ENCODE measurements around the gene SLC25A1.
A peak's percentile ranks its signal among the peaks of the same experiment; 100 is the strongest.
"Not testable (repeated sequence)": the region's sequence is repeated elsewhere in the genome, so short reads cannot be mapped to it uniquely, and the experiment has no call there.

SLC25A1 gene

DNA sequence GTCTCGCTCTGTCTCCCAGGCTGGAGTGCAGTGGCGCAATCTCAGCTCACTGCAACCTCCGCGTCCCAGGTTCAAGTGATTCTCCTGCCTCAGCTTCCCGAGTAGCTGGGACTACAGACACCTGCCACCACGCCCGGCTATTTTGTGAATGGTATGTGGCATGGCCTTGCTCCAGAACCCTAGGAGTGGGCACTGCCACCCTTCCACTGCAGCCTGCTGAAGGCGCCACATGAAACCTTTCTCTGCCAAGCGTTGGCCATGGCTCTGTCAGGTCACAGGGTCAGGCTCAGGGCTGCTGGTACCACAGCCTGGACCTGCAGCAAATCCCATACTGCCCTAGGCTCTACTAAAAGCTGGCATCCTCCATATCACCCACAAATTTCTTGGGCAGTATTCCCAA, 22.4 kb downstream of the SLC25A1 start:
- DNase-seq: not testable (repeated sequence)

- no peak for DNase-seq
Observed at GRCh38 chr22:19152942-19153883, 25.3 kb downstream of the SLC25A1 start.

GRCh38 chr22:19151329-19152191, 27.0 kb downstream of the SLC25A1 start:
- no peak for DNase-seq

GRCh38 chr22:19150482-19151328, 27.8 kb downstream of the SLC25A1 start:
- no peak for DNase-seq

GRCh38 chr22:19149991-19150390, 28.5 kb downstream of the SLC25A1 start, which contains the start of gene GSC2:
Gene GSC2 (minus strand): TSS chr22:19150292. CDS start chr22:19150283, 9 bp downstream.
- no peak for DNase-seq

- DNase-seq: peak; percentile 63
Observed at GRCh38 chr22:19149047-19149883, 29.3 kb downstream of the SLC25A1 start.

DNA sequence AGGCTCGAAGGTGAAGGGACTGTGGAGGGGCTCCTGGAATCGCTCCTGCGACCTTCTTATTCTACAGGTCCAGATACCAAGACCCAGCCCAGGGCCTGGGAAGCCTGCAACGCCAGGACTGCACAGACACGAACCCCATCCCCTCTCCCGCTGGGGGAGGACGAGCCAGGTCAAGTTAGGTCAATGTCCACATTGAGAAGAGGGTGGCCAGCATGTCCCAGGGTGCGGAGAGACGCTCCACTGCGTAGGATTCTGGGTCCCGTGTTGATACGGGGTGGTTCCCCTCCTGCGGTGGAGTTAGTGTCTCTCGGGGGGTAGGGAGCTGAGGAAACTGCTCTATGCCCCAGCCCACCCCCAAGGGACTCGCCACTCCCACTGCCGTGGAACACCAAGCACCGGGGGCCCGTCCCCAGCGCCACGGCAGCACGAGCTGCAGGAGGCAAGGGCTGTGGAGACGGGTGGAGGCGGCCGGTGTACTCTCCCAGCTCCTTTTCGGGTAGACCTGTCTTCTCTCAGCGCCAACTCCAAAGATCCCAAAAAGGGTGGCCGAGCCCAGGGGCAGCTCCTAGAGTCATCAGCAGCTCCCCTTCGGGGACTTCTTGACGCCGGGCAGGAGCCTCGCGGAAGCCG, 30.0 kb downstream of the SLC25A1 start:
- DNase-seq: no peak

- DNase-seq: no peak
Observed at GRCh38 chr22:19147195-19147780, 31.2 kb downstream of the SLC25A1 start.

- DNase-seq: no peak
Observed at GRCh38 chr22:19146215-19146968, 32.1 kb downstream of the SLC25A1 start.

DNA sequence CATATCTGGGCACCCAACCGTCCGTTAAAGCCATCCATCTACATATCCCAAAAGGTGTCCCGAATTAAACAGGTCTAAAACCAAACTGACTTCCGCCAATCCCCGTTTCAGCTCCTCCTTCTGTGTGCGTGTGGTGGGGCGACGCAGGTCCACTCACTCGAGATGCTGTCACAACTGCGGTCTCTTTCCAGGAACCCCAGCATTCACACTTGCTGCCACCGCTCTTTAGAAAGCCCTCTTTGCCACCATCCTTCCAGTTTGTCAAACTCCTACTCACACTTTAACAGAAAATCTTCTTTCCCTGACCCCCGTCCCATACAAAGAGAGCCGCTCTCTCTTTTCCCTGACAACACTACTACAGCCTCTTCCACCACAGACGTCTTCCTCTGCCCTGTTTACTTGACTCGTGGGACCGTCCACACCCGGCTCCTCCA, 34.6 kb downstream of the SLC25A1 start:
- peak; percentile 58 for DNase-seq

- no peak for DNase-seq
Observed at GRCh38 chr22:19143212-19143611, 35.3 kb downstream of the SLC25A1 start.

GRCh38 chr22:19142394-19142793, 36.1 kb downstream of the SLC25A1 start:
- no peak for DNase-seq

DNA sequence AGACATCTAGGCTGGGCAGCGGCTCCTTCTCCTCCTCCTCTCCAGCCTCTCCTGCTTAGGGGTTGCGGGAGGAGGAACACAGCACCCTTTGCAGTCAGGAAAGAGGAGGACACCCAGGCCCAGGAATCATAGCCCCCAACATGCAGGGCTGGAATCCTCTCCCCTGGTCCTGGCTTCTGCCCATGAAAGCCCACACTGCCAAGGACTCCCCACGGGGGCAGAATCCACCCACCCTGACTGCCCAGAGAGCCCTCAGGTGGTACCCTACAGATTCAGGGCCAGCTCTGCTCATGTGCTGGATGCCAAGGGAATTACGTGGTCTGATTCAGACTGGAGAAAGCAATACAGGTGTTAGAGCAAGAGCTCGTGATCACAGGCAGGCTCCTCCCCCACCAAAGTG, 38.6 kb downstream of the SLC25A1 start:
- DNase-seq: no peak

DNA sequence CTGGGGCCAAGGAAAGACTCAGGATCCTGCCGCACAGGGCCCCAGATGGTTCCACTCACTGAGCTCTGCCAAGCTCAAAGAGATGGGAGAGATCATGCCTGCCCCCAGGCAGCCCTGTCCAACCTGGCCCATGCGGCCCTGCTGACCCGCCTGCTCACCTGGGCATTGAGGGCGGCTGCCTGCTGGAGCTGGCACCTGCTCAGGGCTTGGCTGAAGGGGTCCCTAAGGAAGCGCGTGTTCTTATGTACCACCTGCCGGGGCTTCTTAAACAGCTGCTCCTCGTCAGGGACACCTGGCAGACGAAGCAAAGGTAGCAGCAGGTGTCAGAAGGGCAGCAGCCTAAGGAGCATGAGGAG, 39.6 kb downstream of the SLC25A1 start:
- DNase-seq: no peak

DNA sequence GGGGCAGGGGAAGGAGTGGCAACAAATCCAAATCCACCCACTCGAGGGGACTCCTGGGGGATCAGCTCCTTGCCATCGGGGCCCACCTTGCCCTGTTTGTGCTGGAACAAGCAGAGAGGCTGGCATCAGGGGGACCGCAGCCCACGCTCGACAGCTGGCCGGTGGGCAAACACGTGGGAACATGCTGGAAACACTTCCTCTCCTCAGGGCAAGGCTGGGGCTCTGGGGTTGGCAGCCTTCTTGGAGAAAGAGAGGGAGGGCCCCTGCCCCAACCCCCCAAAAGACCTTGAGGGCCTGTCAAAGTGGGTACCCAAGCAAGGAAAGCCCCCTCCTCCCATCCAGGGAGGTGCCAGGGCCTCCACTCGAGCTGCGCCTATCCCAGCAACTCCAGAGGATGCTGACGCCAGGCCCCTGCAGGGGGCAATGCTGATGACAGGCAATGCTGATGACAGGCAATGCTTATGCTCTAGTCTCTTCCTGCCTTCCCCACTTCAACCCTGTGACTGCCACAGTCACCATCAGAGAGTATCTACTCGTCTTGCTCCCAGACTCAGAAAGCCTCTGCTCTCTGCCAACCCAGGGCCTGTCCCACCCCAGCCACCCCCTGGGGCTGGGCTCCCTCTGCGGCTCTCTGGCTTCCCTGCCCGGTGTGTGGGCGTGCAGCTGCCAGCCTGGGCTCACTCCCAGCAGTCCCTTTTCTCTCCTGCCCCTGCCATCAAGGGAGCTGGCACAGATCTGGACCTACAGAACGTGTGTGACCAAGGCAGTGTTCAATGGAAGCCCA, 40.1 kb downstream of the SLC25A1 start:
- no peak for DNase-seq

- no peak for DNase-seq
Observed at GRCh38 chr22:19137384-19138216, 40.9 kb downstream of the SLC25A1 start.

DNA sequence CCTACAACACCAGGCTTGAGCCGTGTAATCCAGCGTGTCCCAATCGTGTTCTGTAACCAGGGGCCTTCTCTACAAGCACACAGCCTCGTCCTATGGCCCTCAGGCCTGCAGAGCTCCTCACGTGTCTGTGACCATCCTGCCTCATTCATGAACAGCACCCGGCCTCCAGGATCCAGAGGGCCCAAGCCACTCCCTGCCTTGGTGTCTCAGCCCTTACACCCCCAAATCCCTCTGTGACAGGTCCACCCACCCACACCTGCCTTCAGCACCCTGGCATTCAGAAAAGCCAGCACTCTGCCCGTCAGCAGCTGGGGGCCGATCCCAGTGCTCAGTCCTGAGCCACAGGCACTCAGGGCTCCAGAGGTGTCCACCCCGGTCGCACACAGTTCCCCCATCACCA, 41.6 kb downstream of the SLC25A1 start:
- DNase-seq: no peak

DNA sequence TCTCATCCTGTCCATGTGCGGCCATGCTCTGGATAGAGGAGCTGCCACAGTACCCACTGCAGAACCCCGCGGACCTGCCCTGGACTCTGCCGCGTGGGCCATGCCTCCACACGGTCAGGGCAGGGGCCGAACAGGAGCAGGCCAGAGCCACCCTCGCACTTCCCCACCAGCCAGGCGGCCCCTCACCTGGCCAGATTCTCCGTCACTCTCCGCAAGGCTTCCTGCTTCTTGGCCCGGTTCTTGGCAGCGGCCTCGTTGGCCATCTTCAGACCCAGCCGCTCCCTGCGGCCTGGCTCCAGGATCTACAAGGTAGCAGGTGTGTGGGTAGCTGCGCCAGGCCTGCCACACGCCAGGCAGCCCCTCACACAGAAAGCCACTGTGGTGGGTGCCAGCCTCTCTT, 43.7 kb downstream of the SLC25A1 start:
- no peak for DNase-seq

All from stimulated activated CD4-positive, alpha-beta T cell treated with anti-CD3 and anti-CD28 coated beads, Interleukin-15, amount 100 ng/mL, for 24 hours (primary cell).